Effector CD4-positive, alpha-beta T cell (primary cell): ENCODE measurements around the gene CD55.

ENCODE experiments used
- DNase-seq: peaks from one replicate; pipeline ENCODE4 v3.0.0-alpha.2; 2020

CD55 gene

GRCh38 chr1:207331354-207332313, 10.2 kb downstream of the CD55 start:
- DNase-seq, result no peak

GRCh38 chr1:207333009-207333600, 11.6 kb downstream of the CD55 start:
- no peak for DNase-seq

- DNase-seq, result no peak
Measured at GRCh38 chr1:207333620-207334019, 12.1 kb downstream of the CD55 start.

GRCh38 chr1:207334337-207334736, 12.9 kb downstream of the CD55 start:
- DNase-seq, result no peak

- DNase-seq, result no peak
Measured at GRCh38 chr1:207335138-207335537, 13.7 kb downstream of the CD55 start.

GRCh38 chr1:207335695-207336363, 14.4 kb downstream of the CD55 start:
- no peak for DNase-seq

GRCh38 chr1:207336559-207337467, 15.3 kb downstream of the CD55 start:
- no peak for DNase-seq

GRCh38 chr1:207342332-207342731, 20.9 kb downstream of the CD55 start:
- no peak for DNase-seq

- no peak for DNase-seq
Measured at GRCh38 chr1:207343675-207344074, 22.2 kb downstream of the CD55 start.

GRCh38 chr1:207344221-207344620, 22.7 kb downstream of the CD55 start:
- no peak for DNase-seq

GRCh38 chr1:207345644-207346477, 24.4 kb downstream of the CD55 start:
- no peak for DNase-seq

- no peak for DNase-seq
Measured at GRCh38 chr1:207346513-207346912, 25.0 kb downstream of the CD55 start.

GRCh38 chr1:207349979-207350378, 28.5 kb downstream of the CD55 start:
- no peak for DNase-seq

GRCh38 chr1:207352554-207352953, 31.1 kb downstream of the CD55 start:
- no peak for DNase-seq

GRCh38 chr1:207355060-207355459, 33.6 kb downstream of the CD55 start:
- no peak for DNase-seq

- DNase-seq, result no peak
Measured at GRCh38 chr1:207355513-207356295, 34.2 kb downstream of the CD55 start.

GRCh38 chr1:207361029-207361428, 39.6 kb downstream of the CD55 start:
- DNase-seq, result no peak

GRCh38 chr1:207361889-207362288, 40.4 kb downstream of the CD55 start:
- DNase-seq, result no peak

- no peak for DNase-seq
Measured at GRCh38 chr1:207362962-207363860, 41.7 kb downstream of the CD55 start.

GRCh38 chr1:207363871-207364270, 42.4 kb downstream of the CD55 start:
- no peak for DNase-seq
